Right renal pelvis (tissue), 4 donors: ENCODE measurements around the gene PLD6. TPM values are rescaled to one million over a fixed set of nuclear protein-coding genes. Genes with fewer than 3 reads are reported as not detected.
"Not testable (repeated sequence)": the region's sequence is repeated elsewhere in the genome, so short reads cannot be mapped to it uniquely, and the experiment has no call there.

ENCODE experiments used
- DNase-seq, 4 donors: peaks; one replicate each; pipeline ENCODE4 v3.0.0-alpha.2; 2013; ENCODE audit warnings: low read depth in 4 of 4, low spot score in 3 of 4, missing footprints in 1 of 4
- polyA plus RNA-seq, 4 donors: library from polyadenylated mRNA; unstranded; fragments of 120-200 nt; gene quantifications; one replicate each; pipeline ENCODE4 v1.2.1, GENCODE V29; 2013; ENCODE audit not compliant: insufficient read length in 4 of 4

The PLD6 gene
- polyA plus RNA-seq, 4 donors: 3.6 to 4.3 (median 3.9) TPM

GRCh38 chr17:17201907-17202306 lies 4.2 kb downstream of the PLD6 start:
- DNase-seq: no peak

- DNase-seq: no peak
Observed at GRCh38 chr17:17201271-17201670, 4.9 kb downstream of the PLD6 start.

- no peak for DNase-seq
Observed at GRCh38 chr17:17200831-17201230, 5.3 kb downstream of the PLD6 start.

GRCh38 chr17:17200311-17200710 lies 5.8 kb downstream of the PLD6 start:
- no peak for DNase-seq

DNA sequence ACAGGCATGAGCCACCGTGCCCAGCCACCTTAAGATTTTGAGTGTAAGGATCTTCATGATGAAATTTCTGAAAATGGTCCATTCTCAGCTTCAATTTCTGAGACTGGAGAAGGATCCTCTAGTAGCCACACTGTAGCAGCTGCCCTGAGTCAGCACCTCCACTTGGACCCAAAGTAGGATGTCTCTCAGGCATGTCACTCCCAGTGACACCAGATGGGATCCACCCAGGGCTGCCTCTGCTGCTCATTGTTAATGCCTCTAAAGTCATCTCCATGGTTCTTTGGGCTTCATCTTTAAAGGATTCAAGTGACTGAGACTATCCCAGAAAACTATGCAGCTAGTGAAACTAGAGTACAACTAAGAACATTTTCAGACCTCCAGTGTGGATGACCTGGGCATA lies 7.9 kb downstream of the PLD6 start:
- no peak for DNase-seq

- DNase-seq: no peak
Observed at GRCh38 chr17:17196776-17197175, 9.4 kb downstream of the PLD6 start.

DNA sequence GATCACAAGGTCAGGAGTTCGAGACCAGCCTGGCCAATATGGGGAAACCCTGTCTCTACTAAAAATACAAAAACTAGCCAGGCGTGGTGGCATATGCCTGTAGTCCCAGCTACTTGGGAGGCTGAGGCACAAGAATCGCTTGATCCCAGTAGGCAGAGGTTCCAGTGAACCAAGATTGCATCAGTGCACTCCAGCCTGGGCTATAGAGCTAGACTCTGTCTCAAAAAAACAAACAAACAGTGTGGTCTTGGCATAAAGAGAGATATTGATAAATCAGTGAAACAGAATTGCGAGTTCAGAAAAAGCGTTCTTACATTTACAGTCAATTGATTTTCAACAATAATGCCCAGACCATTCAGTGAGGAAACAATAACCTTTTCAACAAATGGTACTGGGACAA lies 10.7 kb downstream of the PLD6 start:
- not testable (repeated sequence) for DNase-seq

DNA sequence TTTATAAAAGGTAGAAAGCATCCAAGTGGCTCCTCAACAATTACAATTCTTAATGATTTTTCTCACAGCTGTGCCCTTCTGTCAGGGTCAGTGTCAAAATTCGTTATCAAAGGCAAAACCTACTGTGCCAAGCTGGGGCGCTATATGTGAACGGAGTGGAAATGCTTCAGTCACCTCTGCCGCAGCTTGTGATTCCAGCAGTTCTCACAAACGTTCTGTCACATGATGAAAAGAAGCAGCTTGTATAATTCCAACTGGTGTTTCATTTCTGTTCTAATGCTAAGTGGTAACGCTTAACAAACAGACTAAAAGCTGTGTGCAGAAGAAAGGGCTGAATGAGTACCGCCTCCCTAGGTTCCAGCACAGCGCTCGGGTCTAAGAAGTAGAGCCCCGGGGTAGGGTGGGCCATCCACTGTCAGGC lies 14.2 kb downstream of the PLD6 start:
- no peak for DNase-seq

DNA sequence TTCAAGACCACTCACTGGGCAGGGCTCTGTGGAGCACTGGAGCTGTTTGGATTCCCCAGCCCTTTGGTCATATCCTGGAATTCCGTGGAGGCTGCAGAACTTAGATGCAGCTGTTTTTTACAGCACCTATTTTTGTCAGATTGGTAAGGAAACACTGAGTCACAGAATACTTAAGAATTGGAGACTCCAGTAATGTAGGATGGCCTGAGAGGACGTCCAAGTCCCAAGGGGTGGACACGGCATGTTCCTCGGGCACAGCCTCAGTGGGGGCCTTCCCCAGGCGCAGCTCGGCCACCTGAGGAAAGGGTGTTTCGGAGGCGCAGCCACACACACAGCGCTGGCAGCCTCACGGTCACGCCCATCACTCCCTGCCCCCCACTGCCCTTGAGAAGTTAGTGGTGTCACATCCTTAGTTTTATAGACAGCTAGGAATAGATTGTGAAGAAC lies 14.8 kb downstream of the PLD6 start:
- no peak for DNase-seq

- no peak for DNase-seq
Observed at GRCh38 chr17:17190188-17190587, 15.9 kb downstream of the PLD6 start.

- no peak for DNase-seq
Observed at GRCh38 chr17:17189559-17189958, 16.6 kb downstream of the PLD6 start.

DNA sequence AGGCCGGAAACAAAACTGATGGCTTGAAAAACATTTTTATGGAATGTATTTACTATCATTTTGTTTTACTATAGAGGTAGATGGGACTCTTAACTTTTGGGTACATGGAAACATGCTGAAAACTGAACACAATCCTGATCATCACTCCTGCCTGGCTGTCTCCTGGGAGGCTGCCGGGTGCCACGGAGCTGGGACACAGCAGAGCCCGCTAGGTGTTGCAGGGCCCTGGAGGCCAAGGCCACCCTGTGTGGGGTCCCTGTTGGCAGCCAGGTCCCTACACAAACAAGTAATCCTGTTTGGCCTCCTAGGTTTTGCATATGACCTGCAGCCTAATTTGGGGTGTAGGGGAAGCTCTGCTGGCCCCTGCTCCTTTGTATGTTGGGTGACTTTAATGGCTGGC lies 17.5 kb downstream of the PLD6 start:
- no peak for DNase-seq

DNA sequence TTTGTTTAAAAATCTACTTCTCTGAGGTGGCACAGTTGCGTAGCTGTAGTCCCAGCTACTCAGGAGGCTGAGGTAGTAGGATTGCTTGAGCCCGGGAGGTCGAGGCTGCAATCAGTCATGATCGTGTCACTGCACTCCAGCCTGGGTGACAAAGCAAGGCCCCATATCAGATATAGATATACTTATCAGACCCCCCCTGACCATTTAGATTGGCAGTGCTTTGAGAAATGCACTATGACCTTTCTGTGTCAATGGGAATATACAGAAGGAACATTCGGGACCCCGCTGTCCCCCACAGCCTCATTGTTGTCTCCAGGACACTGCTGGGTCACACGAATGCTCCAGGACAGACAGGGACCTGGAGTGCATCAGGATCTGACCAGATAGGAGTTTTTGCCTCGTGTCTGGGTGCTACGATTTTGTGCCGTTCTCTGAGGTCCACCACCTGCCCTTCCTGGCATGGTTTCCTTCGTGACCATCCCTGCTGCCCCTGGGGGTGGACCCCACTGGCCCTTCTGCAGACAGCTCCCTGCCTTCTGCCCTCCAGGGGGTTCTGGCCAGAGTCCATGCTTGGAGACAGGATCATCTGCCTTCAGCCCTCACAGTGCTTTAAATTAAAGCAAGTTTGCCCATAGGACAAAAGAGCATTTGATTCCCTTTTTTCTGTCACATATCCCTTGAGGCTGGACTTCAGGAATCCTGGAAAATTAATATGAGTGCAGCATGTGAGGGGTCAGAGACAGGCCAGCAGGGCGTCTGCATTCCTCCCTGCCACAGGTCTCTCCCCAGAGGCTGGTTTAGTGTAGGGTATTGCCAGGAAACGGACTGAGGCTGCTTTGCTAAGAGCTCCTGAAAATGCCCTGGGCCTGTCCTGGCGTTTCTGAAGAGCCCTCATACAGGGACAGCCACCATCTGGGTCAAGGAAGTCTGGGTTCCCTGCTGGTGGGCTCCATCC lies 19.3 kb downstream of the PLD6 start:
- no peak for DNase-seq

- no peak for DNase-seq
Observed at GRCh38 chr17:17186051-17186450, 20.1 kb downstream of the PLD6 start.

DNA sequence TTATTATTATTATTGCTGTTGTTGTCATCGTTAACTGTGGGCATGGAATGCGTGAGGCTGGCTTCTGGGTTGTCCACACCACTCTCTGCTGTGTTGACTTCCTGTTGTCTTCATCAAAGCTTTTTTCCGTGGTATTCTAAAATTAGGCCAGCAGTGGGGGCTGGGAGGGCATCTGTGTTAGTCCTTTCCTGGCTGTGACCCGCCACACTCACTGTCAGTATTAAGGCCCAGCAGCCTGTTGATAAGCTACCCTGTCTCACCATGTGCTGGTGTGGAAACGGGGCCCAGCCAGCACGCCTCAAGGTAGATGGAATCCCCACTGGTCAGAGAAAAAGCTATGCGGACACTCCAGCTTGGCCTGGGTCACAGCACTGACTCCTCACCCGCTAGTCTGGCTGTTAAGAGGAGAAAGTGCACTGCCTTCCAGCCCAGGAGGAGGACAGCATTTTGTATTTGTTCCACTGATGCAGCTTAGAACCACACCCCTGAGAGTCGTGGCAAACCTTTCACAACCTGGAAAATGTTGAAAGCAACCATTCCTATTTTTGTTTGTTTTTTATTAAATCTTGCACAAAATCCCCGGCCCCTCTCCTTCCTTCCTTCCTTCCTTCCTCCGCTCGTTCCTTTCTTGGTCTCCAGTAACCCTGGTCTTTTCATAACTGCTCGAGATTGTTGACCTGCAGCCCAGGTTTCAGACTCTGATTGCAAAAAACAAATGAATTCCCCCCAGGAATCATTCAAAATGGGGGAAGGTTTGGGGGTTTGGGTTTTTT lies 21.0 kb downstream of the PLD6 start:
- DNase-seq: not testable (repeated sequence)

- no peak for DNase-seq
Observed at GRCh38 chr17:17183744-17184143, 22.4 kb downstream of the PLD6 start.

GRCh38 chr17:17182598-17183136 lies 23.5 kb downstream of the PLD6 start:
- DNase-seq: no peak

- no peak for DNase-seq
Observed at GRCh38 chr17:17181666-17182597, 24.2 kb downstream of the PLD6 start.

GRCh38 chr17:17180741-17181525 lies 25.2 kb downstream of the PLD6 start:
- no peak for DNase-seq
